HepG2 (cell line): ENCODE results near the gene EMP2. TPM values are rescaled to one million over a fixed set of nuclear protein-coding genes. Genes with fewer than 3 reads are reported as not detected.

Source experiments
- ATAC-seq: fragments of 200-7000 bp; cut with Tn5 transposase; 3 replicates; pipeline ENCODE4 v1.9.1; 2020; ENCODE audit warnings: mild to moderate bottlenecking, moderate library complexity
- BruUV-seq: library from RNA; stranded (reverse); fragments of 400-500 nt; replicated peaks from 2 replicates; lab custom pipeline; 2021; lab: Mats Ljungman, UMichigan
- CTCF ChIA-PET: fragments of 300-600 bp; formaldehyde crosslinking; extraction: SDS; loops from one replicate; lab custom pipeline; 2021; ENCODE audit warnings: low total read pairs, inconsistent platforms, low intra/inter-chr PET ratio; lab: Yijun Ruan, JAX
- POLR2A ChIA-PET: fragments of 350-600 bp; sonication (Branson Sonifier 250); formaldehyde crosslinking; loops from one replicate; lab custom pipeline; 2020; ENCODE audit warnings: antibody characterized with exemption, inconsistent platforms; lab: Yijun Ruan, JAX
- DNase-seq: peaks from one replicate; pipeline ENCODE4 v3.0.0-alpha.2; 2015; ENCODE audit warnings: low spot score
- FAIRE-seq: peaks from 3 replicates; lab custom pipeline; 2011; peaks lifted over from hg19 to GRCh38; lab: Jason Lieb, UNC
- H2AFZ ChIP-seq: one replicate; pipeline ENCODE4 v1.6.1; 2011; ENCODE audit warnings: low read length, inconsistent platforms
- H3K27ac ChIP-seq: fragments of 300-600 bp; 3 replicates; pipeline ENCODE4 v1.8.0; 2011; ENCODE audit warnings: mixed run types, mild to moderate bottlenecking, mixed read lengths, low read length, inconsistent platforms; ENCODE audit not compliant: insufficient read depth; ENCODE audit errors: extremely low read length
- H3K27me3 ChIP-seq, 2 experiments: fragments of 200-600 bp in 1 of 2; 2 replicates in 1 of 2; 3 replicates in 1 of 2; pipeline versions ENCODE4 v1.6.0 to v1.8.0; 2011; ENCODE audit warnings: low read length in 2 of 2, mild to moderate bottlenecking in 2 of 2, moderate library complexity in 2 of 2, inconsistent platforms in 1 of 2; ENCODE audit not compliant: insufficient read depth in 2 of 2, control insufficient read depth in 1 of 2
- H3K36me3 ChIP-seq, 2 experiments: fragments of 200-600 bp in 1 of 2; replicated peaks in 1 of 2; 2 replicates in 1 of 2; 3 replicates in 1 of 2; pipeline versions ENCODE4 v1.5.1 to v1.8.0; 2011; ENCODE audit warnings: low read length in 2 of 2, inconsistent platforms in 1 of 2; ENCODE audit not compliant: insufficient read depth in 2 of 2, control insufficient read depth in 1 of 2
- H3K4me1 ChIP-seq: 2 replicates; pipeline ENCODE4 v1.5.1; 2012; ENCODE audit warnings: low read length, inconsistent platforms; ENCODE audit not compliant: insufficient read depth
- H3K4me2 ChIP-seq: 2 replicates; pipeline ENCODE4 v1.6.0; 2011; ENCODE audit warnings: low read depth, low read length, inconsistent platforms
- H3K4me3 ChIP-seq, 3 experiments: fragments of 200-600 bp in 1 of 3; sonication (generic), shearing (Covaris generic) in 1 of 3; replicated peaks in 1 of 3; 2 replicates each; pipeline ENCODE4 v1.5.1; 2011 to 2016; ENCODE audit warnings: low read length in 3 of 3, inconsistent platforms in 2 of 3, low read depth in 2 of 3, mild to moderate bottlenecking in 2 of 3, control low read depth in 1 of 3, mixed read lengths in 1 of 3; ENCODE audit not compliant: insufficient read depth in 1 of 3
- H3K79me2 ChIP-seq: one replicate; pipeline ENCODE4 v1.6.1; 2011; ENCODE audit warnings: low read length, inconsistent platforms; ENCODE audit not compliant: insufficient read depth
- H3K9ac ChIP-seq: 2 replicates; pipeline ENCODE4 v1.6.0; 2011; ENCODE audit warnings: mild to moderate bottlenecking, low read depth, low read length, inconsistent platforms; ENCODE audit not compliant: insufficient read depth
- H3K9me3 ChIP-seq: 2 replicates; pipeline ENCODE4 v1.5.1; 2012; ENCODE audit warnings: mild to moderate bottlenecking, low read length
- H4K20me1 ChIP-seq: 2 replicates; pipeline ENCODE4 v1.6.0; 2011; ENCODE audit warnings: inconsistent platforms, mild to moderate bottlenecking, low read length, moderate library complexity; ENCODE audit not compliant: insufficient read depth
- BATF2 ChIP-seq: sonication (generic); formaldehyde crosslinking; IDR thresholded peaks from 2 replicates; pipeline ENCODE4 v1.8.0; 2022; ENCODE audit warnings: mild to moderate bottlenecking, missing genetic modification reagents, moderate library complexity
- KLF6 ChIP-seq: IDR thresholded peaks from 2 replicates; pipeline ENCODE4 v1.8.0; 2016; ENCODE audit warnings: missing biosample characterization, missing genetic modification reagents
- MATR3 ChIP-seq: sonication (generic); formaldehyde crosslinking; IDR thresholded peaks from 2 replicates; pipeline ENCODE4 v1.4.0; 2020; ENCODE audit warnings: missing genetic modification reagents
- MEIS2 ChIP-seq: sonication (generic); formaldehyde crosslinking; IDR thresholded peaks from 2 replicates; pipeline ENCODE4 v1.9.0; 2021; ENCODE audit warnings: mild to moderate bottlenecking, missing genetic modification reagents
- NFE2L2 ChIP-seq: fragments of 150-350 bp; IDR thresholded peaks from 2 replicates; pipeline ENCODE4 v1.6.1; 2014; ENCODE audit warnings: low read length
- PBX2 ChIP-seq: IDR thresholded peaks from 2 replicates; pipeline ENCODE4 v1.6.1; 2016; ENCODE audit warnings: control low read depth
- PRDM4 ChIP-seq: sonication (generic); formaldehyde crosslinking; IDR thresholded peaks from 2 replicates; pipeline ENCODE4 v1.9.0; 2021; ENCODE audit warnings: missing genetic modification reagents, borderline replicate concordance
- RBM22 ChIP-seq: fragments of 200-400 bp; formaldehyde crosslinking; optimal IDR thresholded peaks from 2 replicates; pipeline ENCODE3; 2017; ENCODE audit warnings: mild to moderate bottlenecking, low read length, moderate library complexity
- SATB2 ChIP-seq: sonication (generic); formaldehyde crosslinking; IDR thresholded peaks from 2 replicates; pipeline ENCODE4 v1.5.0; 2020; ENCODE audit warnings: missing genetic modification reagents
- SNAI1 ChIP-seq: sonication (generic); formaldehyde crosslinking; IDR thresholded peaks from 2 replicates; pipeline ENCODE4 v1.5.0; 2020; ENCODE audit warnings: mild to moderate bottlenecking, missing genetic modification reagents, borderline replicate concordance
- ZKSCAN8 ChIP-seq: IDR thresholded peaks from 2 replicates; pipeline ENCODE4 v1.6.1; 2016; ENCODE audit warnings: borderline replicate concordance, missing genetic modification reagents, missing compliant biosample characterization
- ZNF264 ChIP-seq: sonication (generic); formaldehyde crosslinking; IDR thresholded peaks from 2 replicates; pipeline ENCODE4 v1.4.0; 2020; ENCODE audit warnings: missing genetic modification reagents
- ZNF619 ChIP-seq: sonication (generic); formaldehyde crosslinking; IDR thresholded peaks from 2 replicates; pipeline ENCODE4 v1.4.0; 2020; ENCODE audit warnings: mild to moderate bottlenecking, missing genetic modification reagents
- ZNF644 ChIP-seq: IDR thresholded peaks from 2 replicates; pipeline ENCODE4 v1.6.1; 2016; ENCODE audit warnings: low read depth
- ZNF788 ChIP-seq: sonication (generic); formaldehyde crosslinking; IDR thresholded peaks from 2 replicates; pipeline ENCODE4 v1.5.0; 2020; ENCODE audit warnings: mild to moderate bottlenecking, missing genetic modification reagents, borderline replicate concordance
- WGBS: methylation state at CpG from one replicate; pipeline ENCODE4 v1.1.6; 2017; ENCODE audit warnings: low lambda C conversion rate; 5-methylcytosine and 5-hydroxymethylcytosine counted together
- in situ Hi-C: cut with HindIII; loops from 2 replicates; pipeline ENCODE4 v1.10.0; 2017; ENCODE audit warnings: low pct_unique_long_range_greater_than_20kb; ENCODE audit not compliant: extremely low pct_ligation_motif_present
- intact Hi-C: fragments of 100-400 bp; cut with micrococcal nuclease; formaldehyde crosslinking; loops from one replicate; pipeline ENCODE4 v1.10.0; 2022; ENCODE audit not compliant: unreplicated experiment
- polyA plus RNA-seq, 8 experiments: library from polyadenylated mRNA; depleted of rRNA in 3 of 8; stranded (reverse) in 7 of 8; unstranded in 1 of 8; fragments of >200 nt; fragmentation: Illumina TruSeq in 4 of 8; extraction: Trizol in 4 of 8; gene quantifications; 2 replicates each; pipeline versions ENCODE4 v1.2.1 to v1.2.3, GENCODE V29; 2011 to 2016; ENCODE audit warnings: low read depth in 4 of 8, missing spikeins in 1 of 8, mixed read lengths in 1 of 8; ENCODE audit not compliant: insufficient read depth in 1 of 8
- total RNA-seq, 5 experiments: library from RNA; depleted of rRNA; stranded (reverse); fragments of >200 nt; fragmentation: Illumina TruSeq; extraction: Trizol; gene quantifications; 2 replicates each; pipeline ENCODE4 v1.2.3, GENCODE V29; 2016; ENCODE audit warnings: low read depth in 1 of 5
- TF ChIP-seq, protein P1 (sequence below): sonication (generic); formaldehyde crosslinking; IDR thresholded peaks from 2 replicates; pipeline ENCODE4 v1.5.1; 2020; ENCODE audit warnings: mild to moderate bottlenecking, missing genetic modification reagents, moderate library complexity
- TF ChIP-seq, protein P2 (sequence below): sonication (generic); formaldehyde crosslinking; IDR thresholded peaks from 2 replicates; pipeline ENCODE4 v1.8.0; 2022; ENCODE audit warnings: missing genetic modification reagents, mild to moderate bottlenecking, borderline replicate concordance
- TF ChIP-seq, protein P3 (sequence below): sonication (generic); formaldehyde crosslinking; IDR thresholded peaks from 2 replicates; pipeline ENCODE4 v1.4.0; 2020; ENCODE audit warnings: missing genetic modification reagents

The EMP2 gene
- total and polyA plus RNA-seq, 2 of the 13 experiments (the other 11 are each of a cell fraction or from before 2014, with no cell fraction given): 24.6 to 91.2 TPM

GRCh38 chr16:10548404-10548803 is 32.0 kb downstream of the EMP2 start (continued):
- TF ChIP-seq, protein P1, sequence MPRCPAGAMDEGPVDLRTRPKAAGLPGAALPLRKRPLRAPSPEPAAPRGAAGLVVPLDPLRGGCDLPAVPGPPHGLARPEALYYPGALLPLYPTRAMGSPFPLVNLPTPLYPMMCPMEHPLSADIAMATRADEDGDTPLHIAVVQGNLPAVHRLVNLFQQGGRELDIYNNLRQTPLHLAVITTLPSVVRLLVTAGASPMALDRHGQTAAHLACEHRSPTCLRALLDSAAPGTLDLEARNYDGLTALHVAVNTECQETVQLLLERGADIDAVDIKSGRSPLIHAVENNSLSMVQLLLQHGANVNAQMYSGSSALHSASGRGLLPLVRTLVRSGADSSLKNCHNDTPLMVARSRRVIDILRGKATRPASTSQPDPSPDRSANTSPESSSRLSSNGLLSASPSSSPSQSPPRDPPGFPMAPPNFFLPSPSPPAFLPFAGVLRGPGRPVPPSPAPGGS (CRISPR knock-in tag): no peak
- TF ChIP-seq NFE2L2: no peak
- no peak for TF ChIP-seq PRDM4 (CRISPR knock-in tag)
- TF ChIP-seq MATR3 (CRISPR knock-in tag): no peak
- TF ChIP-seq, all 625 proteins: peak for 0

- H3K79me2 ChIP-seq: peaks cover 2% of the 10 kb centered on the region
- BruUV-seq: no TSS peak
- H3K27ac ChIP-seq: no peak overlapping the region
- H3K4me3 ChIP-seq: no peak overlapping the region
- H3K9ac ChIP-seq: no peak overlapping the region
- no peak overlapping the region for H2AFZ ChIP-seq
- ChIA-PET CTCF (no interaction called here), POLR2A (no interaction called here)
- 97% methylated on average over 6 of the region's 6 CpGs for WGBS
- ATAC-seq (no peak), FAIRE-seq (no peak), DNase-seq (no peak)
- no peak overlapping the region for H3K4me2 ChIP-seq
- intact Hi-C loops: no loop called here
- peaks cover 17 to 50% of the 10 kb centered on the region in 2 experiments for H3K36me3 ChIP-seq
- H4K20me1 ChIP-seq: peaks cover 10% of the 10 kb centered on the region; the same call in 1 of the 2 replicates
- no peaks in the 10 kb centered on the region for H3K27me3 ChIP-seq
- no peaks in the 10 kb centered on the region for H3K4me1 ChIP-seq
- in situ Hi-C loops: no loop called here
- peaks cover 6% of the 10 kb centered on the region for H3K9me3 ChIP-seq
- TF ChIP-seq ZNF644 (CRISPR knock-in tag) (no peak), PBX2 (CRISPR knock-in tag) (no peak), SATB2 (CRISPR knock-in tag) (no peak), KLF6 (no peak), BATF2 (CRISPR knock-in tag) (no peak), ZNF619 (CRISPR knock-in tag) (no peak), ZKSCAN8 (CRISPR knock-in tag) (no peak), RBM22 (no peak), SNAI1 (CRISPR knock-in tag) (no peak), MEIS2 (CRISPR knock-in tag) (no peak), ZNF264 (no peak), ZNF788 (CRISPR knock-in tag) (no peak)
- TF ChIP-seq, protein P2, sequence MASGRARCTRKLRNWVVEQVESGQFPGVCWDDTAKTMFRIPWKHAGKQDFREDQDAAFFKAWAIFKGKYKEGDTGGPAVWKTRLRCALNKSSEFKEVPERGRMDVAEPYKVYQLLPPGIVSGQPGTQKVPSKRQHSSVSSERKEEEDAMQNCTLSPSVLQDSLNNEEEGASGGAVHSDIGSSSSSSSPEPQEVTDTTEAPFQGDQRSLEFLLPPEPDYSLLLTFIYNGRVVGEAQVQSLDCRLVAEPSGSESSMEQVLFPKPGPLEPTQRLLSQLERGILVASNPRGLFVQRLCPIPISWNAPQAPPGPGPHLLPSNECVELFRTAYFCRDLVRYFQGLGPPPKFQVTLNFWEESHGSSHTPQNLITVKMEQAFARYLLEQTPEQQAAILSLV (CRISPR knock-in tag): no peak
- TF ChIP-seq, protein P3, sequence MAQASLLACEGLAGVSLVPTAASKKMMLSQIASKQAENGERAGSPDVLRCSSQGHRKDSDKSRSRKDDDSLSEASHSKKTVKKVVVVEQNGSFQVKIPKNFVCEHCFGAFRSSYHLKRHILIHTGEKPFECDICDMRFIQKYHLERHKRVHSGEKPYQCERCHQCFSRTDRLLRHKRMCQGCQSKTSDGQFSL (CRISPR knock-in tag): no peak
Measured at GRCh38 chr16:10547708-10548107, 32.7 kb downstream of the EMP2 start.
